ENCODE measurements around the gene FABP1.

FABP1 gene

GRCh38 chr2:88081924-88082608, 45.8 kb downstream of the FABP1 start:
- DNase-seq (ENCODE audit: low read depth in 2 of 2): no peak

DNA sequence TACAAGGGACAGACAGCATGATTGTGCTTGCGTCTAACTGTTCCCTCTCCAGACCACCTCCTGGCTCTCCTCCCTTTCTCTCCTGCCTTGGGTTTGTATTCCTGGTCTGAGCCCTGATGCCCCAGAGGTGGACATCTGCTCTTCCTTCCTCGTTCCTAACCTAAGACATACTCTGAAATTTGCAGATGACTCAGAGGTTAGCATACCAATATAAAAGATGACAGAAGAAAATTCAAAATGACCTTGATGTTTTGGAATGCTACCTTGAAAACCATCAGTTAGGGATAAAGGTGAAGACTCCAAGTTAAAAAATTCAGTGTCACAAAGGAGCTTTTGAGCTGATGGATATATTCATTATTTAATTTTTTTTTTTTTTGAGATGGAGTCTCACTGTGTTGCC, 47.3 kb downstream of the FABP1 start:
- DNase-seq (ENCODE audit: low read depth in 2 of 2): no peak

DNA sequence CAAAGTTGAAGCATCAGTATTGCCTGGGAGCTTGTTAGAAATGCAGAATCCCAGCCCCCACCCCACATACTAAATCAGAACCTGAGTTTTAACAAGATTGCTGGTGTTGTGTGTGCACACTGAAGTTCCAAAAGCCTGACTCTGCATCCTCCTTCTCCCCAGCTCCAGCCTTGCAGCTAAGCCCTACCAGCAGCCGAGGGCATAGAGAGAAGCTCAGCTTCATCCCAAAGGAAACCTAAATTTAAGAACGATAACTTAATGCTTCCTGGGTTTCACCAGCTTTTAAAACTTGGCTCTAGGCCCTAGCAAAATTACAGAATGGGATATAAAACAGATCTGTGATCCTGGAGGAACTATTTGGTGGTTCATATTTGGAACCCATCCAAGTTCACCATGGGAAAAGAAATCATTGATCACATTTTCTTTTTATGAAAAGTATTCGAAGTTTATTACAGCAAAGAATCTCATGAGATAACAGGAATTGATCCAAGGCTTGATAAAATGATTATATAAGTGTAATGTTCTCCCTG, 49.2 kb downstream of the FABP1 start:
- DNase-seq (ENCODE audit: low read depth in 2 of 2): no peak

DNA sequence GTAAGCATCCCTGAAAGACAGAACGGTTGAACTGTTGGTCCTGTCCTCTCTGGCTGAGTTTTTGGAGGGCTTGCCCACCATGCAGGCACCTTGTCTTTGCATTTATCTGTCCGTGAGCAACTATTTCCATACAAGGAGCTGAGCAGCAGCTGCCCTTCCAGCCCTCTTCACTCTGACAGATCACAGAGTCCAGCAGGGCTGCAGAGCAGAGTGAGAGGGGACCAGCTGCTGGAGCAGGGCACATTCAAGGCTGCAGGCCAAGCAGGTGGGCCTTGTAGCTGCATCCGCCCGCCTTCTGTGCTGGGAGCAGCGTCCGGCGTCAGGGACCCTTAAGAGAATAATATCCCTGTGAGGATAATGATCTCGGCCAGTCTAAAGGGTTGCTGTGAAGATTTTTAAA, 50.8 kb downstream of the FABP1 start:
- DNase-seq (ENCODE audit: low read depth in 2 of 2): no peak

DNA sequence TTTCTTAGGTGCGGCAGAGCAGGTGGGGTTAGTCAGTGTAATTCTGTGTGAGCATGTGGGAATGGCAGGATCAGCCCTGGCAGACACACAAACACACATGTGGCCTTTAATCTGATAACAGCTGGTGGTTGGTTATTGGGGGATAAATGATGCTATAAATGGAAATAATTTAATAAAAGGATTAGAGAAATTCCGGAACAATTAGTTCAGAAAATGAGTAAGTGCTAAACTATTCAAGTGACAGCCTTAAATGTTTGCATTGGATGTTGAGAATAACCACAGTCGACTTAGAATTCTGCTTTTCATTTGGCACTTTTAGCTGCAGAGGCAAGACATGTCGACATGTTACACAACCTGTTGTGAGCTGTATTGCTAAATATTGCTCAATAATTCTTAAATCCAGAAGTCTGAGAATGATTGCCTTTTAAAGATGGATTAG, 53.0 kb downstream of the FABP1 start:
- no peak for DNase-seq (ENCODE audit: low read depth in 2 of 2)

DNA sequence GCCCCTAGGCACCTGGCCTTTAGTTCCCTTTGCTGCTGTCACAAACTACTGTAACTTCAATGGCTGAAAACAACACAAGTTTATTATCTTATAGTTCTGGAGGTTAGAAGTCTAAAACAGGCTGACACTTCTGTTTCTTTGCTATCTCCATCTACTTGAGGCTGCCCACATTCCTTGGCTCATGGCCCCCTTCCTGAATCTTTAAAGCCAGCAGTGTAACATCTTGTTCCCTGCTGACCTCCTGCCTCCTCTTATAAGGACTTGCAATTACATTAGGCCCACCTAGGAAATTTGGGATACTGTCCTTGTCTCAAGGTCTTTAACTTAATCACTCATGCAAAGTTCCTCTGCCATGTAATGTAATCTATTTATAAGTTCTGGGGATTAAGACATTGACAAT, 53.7 kb downstream of the FABP1 start:
- no peak for DNase-seq (ENCODE audit: low read depth in 2 of 2)

Data from stimulated activated CD4-positive, alpha-beta T cell treated with anti-CD3 and anti-CD28 coated beads, Interleukin-4, amount 100 ng/mL, for 48 hours (primary cell).